HG02970 (cell line): Measurements from ENCODE around the gene TM6SF1.
"Not testable (repeated sequence)": the region's sequence is repeated elsewhere in the genome, so short reads cannot be mapped to it uniquely, and the experiment has no call there.

Experiments
- ATAC-seq: cut with Tn5 transposase; IDR thresholded peaks from one replicate; pipeline ENCODE4 v1.9.1; 2021; ENCODE audit warnings: mild to moderate bottlenecking, moderate library complexity, moderate number of reproducible peaks; ENCODE audit not compliant: unreplicated experiment, low FRiP score

Gene TM6SF1

GRCh38 chr15:83087576-83087975 is 19.9 kb upstream of the TM6SF1 start:
- no peak for ATAC-seq

DNA sequence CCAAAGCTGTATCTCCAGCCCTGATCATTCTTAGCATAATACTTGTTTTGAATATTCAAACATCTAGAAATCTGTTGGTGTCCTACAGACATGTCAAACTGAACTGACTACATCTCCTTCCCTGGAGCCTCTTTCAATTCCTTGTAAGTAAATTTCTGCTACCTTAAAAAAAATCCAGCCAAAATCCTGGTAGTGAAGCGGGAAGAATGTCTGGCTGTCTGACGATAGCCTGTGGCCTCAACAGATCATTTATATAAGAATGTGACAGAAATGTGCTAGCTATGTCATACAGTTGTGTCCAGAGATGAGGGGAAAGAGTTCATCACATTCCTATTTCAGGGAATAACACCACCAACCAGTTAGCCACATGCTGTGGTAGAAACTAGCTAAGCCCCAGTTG is 18.6 kb upstream of the TM6SF1 start:
- no peak for ATAC-seq

- ATAC-seq = no peak
Measured at GRCh38 chr15:83090465-83090864, 17.0 kb upstream of the TM6SF1 start.

GRCh38 chr15:83091965-83092308 is 15.5 kb upstream of the TM6SF1 start:
- ATAC-seq = not testable (repeated sequence)

GRCh38 chr15:83092309-83092976 is 15.0 kb upstream of the TM6SF1 start:
- ATAC-seq = no peak

- no peak for ATAC-seq
Measured at GRCh38 chr15:83094583-83094982, 12.9 kb upstream of the TM6SF1 start.

DNA sequence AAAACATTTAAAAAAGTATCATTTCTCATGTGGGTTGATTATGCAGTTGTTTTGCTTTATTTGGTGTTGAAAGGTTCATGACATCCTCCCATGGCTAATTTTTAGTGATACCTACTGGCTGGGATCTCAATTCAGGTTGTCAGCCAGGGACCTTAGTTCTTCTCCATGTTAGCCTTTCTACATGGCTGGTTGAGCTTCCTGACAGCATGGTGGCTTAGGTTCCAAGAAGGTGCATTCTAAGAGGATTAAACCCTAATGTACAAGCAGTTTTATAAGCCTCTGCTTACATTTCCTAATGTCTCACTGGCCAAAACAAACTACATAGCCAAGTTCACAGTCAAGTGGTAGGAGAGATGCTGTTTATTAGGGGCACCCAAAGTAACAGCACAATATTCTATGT is 9.4 kb upstream of the TM6SF1 start:
- no peak for ATAC-seq

DNA sequence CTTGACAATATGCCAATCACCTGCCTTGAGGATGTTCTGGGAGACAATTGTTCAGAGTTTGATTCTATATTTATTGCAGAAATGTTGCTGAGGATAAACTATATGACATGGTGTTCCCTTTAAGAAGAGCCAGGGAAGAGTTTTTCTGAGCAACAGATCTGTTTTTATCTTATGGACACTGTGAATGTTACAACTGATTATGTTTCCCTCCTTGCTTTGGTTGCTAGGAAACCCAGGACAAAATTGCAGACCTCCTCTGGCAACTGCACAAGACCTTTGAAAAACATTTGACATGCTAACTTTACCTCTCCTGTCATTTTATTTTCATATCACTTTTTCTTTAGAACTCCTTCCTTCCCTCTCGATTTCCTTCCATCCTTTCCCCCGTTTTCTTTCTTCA is 8.2 kb upstream of the TM6SF1 start:
- no peak for ATAC-seq

DNA sequence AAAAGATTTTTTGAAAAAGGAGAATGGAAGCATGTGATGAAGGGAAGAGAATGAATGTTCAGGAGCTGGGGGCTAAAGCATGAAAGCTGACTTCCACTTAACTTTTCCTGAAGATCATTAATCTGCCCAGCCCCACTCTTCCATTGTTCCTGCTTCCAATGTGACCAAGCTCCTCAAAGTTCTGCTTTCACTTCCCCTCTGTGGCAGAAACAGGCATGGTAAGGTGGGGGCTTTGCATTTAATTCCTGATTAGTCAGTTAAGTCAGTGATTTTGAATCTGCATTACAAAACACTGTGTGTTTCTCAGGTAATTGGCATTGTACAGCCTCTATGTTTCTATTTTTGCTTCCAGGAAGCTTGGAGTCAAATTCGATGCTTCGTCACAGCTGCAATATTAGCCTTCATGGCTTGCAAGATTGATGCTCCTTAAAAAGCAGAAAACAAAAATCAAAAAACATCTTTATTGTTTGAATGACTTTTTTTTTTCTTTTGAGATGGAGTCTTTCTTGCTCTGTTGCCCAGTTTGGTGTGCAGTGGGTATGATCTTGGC is 7.3 kb upstream of the TM6SF1 start:
- no peak for ATAC-seq

DNA sequence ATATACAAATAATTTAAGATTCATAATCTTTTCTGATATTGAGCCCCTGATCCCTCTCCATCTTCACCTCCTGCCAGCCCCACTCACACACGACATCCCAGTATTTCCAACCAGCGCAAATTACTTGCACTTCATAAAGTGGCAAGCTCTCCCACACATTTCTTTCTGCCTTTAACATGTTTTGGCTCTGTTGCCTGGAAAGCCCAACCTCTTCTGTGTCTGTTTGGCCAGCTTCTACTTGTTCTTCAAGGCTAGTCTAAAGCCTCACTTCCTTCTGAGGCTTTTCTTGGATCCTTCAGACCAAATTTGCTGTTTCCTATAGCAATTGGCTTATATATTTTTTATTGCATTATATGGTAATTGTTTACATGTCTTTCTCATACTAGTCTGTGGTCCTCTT is 5.1 kb upstream of the TM6SF1 start:
- ATAC-seq = no peak

- ATAC-seq = no peak
Measured at GRCh38 chr15:83104141-83104540, 3.3 kb upstream of the TM6SF1 start.

- ATAC-seq = no peak
Measured at GRCh38 chr15:83105440-83105839, 2.0 kb upstream of the TM6SF1 start.

GRCh38 chr15:83107841-83108181 is 366 bp downstream of the TM6SF1 start:
- ATAC-seq = no peak

- ATAC-seq = no peak
Measured at GRCh38 chr15:83108266-83109219, 1.1 kb downstream of the TM6SF1 start.

DNA sequence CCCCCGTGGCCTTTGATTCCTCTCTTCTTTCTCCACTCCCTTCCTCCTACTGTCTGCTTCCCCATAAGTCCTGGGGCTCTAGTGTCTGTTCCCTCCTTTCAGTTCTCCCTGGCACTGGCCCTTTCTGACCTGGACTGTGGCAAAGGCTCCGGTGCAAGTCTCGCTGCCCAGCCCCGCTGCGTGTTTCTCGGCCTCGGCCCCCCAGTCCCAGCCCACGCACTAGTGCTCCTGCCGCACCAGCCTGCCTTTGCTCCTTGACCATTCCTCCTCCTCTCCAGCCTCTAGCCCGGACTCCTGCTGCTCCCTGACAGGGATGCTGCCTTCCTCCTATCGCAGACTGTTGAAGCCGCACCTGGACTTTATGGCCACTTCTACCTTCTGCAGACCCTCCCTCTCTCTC is 2.1 kb downstream of the TM6SF1 start:
- ATAC-seq = no peak

GRCh38 chr15:83110381-83110780 is 2.9 kb downstream of the TM6SF1 start:
- ATAC-seq = no peak

GRCh38 chr15:83111149-83111548 is 3.7 kb downstream of the TM6SF1 start:
- no peak for ATAC-seq

GRCh38 chr15:83112233-83112955 is 4.9 kb downstream of the TM6SF1 start:
- ATAC-seq = no peak

GRCh38 chr15:83112956-83113299 is 5.5 kb downstream of the TM6SF1 start:
- ATAC-seq = no peak

GRCh38 chr15:83113881-83114674 is 6.6 kb downstream of the TM6SF1 start:
- no peak for ATAC-seq
